Activated T-cell treated with anti-CD3 and anti-CD28 coated beads, Interleukin-2, amount 50 U/mL, for 48 hours (primary cell): ENCODE measurements around the gene MAVS.
"Not testable (repeated sequence)": the region's sequence is repeated elsewhere in the genome, so short reads cannot be mapped to it uniquely, and the experiment has no call there.

Experiments used
- DNase-seq, 2 experiments: peaks; one replicate each; pipeline ENCODE4 v3.0.0-alpha.2; 2020

The MAVS gene

DNA sequence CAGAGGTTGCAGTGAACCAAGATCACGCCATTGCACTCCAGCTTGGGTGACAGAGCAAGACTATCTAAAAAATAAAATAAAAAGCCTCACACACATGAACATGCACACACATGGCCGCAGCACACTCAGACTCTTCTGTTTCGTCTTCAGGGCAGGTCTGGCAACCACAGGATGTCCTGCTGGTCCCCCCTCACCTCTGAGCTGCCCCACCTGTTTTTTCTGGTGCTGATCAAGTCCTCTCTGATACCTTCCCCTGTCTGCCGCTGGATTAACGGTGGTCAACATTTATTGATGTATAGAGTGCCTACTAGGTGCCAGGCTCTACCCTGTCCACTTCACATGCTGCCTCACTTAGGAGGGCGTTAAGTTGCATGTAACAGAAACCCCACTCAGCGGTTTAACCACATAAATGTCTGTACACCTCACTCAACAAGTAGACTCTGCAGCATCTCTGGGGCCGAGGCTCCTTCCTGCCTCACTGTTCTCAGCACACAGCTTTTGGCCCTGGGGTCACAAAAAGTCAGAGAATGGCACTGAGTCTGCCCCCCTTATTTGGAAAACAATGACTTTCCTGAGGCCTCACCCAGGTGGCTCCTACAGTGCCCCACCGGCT, 30.8 kb upstream of the MAVS start:
- DNase-seq: peak; percentile 43 to 57

DNA sequence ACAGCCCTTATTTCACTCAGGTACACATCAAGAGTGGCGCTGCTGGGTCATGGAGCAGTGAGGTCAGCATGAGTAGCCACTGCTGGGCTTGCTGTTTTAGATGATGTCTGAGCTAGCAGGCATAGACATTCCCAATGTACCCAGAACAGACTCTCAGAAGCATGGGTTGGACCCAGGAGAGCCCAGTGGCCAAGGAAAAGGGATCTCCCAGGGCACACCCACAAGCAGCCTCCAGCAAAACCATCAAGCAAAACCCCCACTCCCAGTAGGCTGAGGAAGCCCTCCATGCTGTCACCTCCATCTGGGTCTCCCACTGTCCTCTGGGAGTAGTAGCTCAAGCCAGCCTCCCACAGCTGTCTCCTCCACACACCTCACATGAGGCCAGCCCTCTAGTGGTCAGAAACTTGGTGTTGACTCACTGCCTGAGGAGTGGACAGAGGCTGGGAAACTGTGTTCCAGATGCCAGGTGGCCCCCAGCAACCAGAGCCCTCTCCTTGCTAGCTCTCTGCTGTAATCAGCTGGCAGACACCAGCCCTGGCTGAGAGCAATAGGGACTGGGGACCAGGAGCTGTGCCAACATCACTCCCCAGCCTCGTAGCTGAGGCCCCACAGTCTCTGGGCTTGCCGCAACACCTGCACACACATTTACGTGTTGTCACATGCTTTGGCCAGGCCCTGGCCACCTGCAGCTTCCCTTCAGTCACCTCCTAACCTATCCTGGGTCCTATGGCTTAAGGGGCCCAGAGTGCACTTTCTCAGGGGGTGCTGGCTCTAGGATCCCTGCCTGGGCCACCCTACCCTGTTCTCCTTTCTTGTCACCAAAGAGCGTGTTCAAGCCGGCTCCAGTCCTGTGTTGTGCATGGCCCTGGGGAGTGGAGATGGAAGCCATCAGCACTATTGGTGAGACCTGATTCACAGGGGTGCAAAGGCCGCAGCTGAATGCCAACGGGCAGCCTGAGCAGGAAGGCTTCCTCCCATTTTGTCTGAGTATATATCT, 28.2 kb upstream of the MAVS start:
- no peak for DNase-seq

DNA sequence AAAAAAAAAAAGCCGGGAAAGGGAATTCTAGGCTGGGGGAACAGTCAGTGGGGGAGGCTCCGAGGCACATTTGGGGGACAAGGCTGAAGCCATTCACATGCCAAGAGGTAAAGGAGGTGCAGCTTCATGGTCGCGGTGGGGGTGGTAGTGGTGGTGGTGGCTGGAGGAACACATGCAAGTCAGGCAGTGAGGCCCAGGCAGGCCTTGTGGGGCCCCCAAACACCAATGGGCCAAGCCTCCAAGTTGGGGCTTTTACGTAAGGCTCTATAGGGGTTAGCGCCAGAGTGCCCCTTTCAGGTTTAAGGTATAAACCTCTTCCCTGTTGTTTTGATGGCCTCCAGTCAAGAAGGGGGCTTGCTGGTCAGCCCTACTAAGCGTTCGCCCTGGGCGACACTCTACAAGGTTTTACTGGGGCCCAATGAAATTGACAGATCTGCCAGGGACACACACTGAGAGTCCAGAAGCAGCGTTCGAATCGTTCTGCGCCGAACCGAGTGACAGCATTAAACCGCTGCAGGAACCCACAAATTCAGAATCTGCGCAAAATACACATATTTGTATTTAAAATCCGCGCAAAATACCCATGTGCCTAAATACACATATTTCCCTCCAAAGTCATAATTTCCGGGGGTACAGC, 27.1 kb upstream of the MAVS start:
- DNase-seq: peak in 1 of 2 experiments; percentile 42

DNA sequence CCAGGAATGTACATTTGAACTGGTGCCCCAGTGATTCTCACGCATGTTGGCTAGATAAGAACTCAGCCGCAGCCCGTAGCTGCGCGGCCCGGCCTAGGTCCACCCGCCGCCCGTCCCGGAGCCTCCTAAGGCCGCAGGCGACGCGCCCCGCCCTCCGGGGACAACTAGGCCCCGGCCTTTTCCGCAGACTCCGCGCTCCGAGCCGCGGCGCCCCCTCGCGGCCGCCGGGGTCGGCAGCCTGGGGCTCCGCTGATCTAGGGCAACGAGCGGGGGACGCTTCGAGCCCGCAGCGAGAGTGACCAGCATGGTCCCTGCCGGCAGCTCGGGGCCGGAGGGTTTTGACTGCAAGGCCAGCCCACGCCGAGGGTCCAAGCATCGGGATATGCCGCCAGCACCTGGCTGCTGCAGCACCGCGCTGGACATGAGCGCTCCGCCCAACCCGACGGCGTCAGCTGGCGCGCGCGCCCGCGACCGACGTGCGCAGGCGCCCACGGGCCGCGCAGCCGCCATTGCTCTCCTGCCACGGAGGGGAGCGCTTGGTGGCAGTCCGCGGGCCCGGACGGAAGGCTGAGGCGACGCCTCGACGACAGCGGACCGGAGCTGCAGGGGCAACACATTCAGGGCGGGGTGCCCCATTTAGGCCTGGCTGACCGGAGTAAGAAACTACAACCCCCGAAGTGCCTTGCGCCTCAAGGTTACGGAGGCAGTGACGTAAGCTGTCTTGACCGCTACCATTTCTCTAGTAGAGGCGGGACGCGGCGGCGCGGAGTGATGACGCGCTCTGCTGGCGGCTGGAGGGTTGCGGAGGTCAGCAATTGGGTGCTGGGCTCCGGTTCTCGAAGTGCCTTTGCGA, 26.4 kb upstream of the MAVS start, which contains the start of gene AP5S1:
AP5S1 (plus strand) TSS at position 500 of the 853 bp plus-strand sequence. CDS start 1,571 bp downstream, outside the sequence.
- DNase-seq: peak; percentile 95 to 96

DNA sequence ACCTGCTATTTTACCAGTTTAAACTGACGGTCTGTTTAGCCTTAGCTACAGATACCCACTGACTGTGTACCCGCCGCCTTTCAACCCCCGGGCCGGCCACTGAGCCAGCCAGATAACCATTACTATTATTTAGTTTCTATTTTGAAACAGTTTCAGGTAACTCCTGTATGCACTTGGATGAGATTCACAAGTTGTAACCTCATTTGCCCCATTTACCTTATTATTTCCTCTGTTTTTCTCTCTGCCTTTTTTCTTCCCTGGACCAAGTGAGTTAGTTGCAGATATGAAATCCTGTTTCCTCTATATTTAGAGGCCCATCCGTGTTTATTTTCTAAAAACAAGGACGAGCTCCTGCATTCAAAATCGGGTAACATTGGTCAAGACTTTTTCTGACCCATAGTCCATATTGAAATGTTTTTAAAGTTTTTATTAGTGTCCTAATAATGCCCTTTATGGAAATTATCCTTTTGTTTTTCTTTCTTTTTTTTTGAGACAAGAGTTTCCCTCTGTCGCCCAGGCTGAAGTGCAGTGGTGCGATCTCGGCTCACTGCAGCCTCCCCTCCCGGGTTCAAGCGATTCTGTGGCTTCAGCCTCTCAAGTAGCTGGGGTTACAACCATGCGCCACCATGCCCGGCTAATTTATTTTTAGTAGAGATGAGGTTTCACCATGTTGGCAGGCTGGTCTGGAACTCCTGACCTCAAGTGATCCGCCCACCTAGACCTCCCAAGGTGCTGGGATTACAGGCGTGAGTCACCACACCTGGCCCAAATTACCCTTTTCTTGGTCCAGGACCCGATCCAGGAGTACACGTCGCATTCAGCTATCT, 25.5 kb upstream of the MAVS start:
- no peak for DNase-seq

DNA sequence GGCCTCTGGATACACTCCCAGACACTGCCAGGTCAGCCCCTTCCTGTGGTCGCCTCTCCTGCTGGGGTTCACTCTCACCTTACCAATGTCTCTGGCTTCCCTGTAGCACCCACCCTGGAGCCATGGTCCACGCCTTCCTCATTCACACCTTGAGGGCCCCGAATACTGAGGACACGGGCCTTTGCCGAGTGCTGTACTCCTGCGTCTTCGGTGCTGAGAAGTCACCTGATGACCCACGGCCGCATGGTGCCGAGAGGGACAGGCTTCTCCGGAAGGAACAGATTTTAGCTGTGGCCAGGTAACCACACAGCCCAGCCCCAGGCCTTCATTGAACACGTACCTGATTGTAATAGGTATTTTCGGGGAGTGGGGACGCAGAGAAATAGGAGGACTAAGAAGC, 24.6 kb upstream of the MAVS start:
- DNase-seq: no peak

DNA sequence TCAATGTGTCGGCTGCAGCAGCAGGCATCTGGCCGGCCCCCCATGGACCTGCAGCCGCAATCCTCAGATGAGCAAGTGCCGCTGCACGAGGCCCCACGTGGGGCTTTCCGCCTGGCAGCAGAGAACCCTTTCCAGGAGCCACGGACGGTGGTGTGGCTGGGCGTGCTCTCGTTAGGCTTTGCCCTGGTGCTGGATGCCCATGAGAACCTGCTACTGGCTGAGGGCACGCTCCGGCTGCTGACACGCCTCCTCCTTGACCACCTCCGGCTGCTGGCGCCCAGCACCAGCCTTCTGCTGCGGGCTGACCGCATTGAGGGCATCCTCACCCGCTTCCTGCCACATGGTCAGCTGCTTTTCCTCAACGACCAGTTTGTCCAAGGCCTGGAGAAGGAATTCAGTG, 22.8 kb upstream of the MAVS start:
- no peak for DNase-seq

DNA sequence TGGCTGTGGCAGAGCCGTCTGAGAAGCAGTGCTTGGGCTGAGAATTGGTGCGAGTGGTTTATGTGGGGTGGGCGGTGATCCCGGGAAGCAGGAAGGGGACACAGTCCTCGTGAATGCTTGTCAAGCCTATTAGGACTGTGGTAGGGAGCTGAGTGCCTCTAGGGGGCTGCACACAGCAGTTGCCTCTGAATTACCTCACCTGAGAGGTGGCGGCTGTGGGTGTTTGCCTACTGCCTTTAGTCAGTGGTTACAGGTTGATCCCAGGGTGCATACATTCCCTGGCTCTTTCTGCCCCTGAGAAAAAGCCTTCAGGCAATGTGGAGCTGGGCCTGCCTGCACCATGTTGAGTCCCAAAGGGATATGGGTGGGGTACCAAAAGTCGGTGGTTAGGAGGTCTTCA, 21.1 kb upstream of the MAVS start:
- no peak for DNase-seq

DNA sequence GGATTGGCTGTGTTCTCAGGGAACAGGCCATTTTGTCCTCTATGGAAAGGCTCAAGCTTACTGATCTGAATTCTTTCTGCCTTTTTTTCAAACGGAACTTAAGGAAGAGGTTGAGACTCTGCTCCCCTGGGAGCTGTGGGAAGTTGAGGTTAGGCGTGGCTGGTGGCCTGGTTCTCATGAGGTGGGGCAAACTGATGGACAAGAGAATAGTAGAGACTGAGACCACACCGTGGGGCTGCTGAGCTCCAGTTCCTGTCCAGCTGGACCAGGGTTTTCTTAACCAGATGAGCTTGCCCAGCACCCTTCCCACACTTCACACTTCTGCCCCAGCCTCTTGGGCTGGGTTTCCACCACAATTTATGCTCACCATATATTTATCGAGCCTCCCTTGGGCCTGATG, 20.2 kb upstream of the MAVS start:
- DNase-seq: no peak

DNA sequence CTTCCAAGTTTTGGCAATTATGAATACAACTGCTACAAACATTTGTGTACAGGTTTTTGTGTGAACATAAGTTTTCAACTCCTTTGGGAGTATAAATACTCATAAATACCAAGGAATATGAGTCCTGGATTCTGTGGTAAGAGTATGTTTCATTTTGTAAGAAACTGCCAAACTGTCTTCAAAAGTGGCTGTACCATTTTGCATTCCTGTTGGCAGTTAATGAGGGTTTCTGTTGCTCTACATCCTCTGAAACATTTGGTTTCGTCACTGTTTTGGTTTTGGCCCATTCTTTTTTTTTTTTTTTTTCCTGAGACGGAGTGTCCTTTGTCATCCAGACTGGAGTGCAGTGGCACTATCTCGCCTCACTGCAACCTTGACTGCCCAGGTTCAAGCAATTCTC, 17.8 kb upstream of the MAVS start:
- no peak for DNase-seq

DNA sequence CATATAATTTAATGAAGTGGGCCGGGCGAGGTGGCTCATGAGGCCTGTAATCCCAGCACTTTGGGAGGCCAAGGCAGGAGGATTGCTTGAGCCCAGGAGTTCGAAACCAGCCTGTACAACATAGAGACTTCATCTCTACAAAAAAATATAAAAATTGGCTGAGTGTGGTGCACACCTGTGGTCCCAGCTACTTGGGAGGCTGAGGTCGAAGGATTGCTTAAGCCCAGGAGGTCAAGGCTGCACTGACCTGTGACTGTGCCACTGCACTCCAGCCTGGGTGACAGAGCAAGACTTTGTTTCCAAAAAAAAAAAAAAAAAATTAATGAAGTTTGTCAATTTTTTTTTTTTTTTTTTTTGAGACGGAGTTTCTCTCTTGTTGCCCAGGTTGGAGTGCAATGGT, 16.7 kb upstream of the MAVS start:
- DNase-seq: not testable (repeated sequence)

DNA sequence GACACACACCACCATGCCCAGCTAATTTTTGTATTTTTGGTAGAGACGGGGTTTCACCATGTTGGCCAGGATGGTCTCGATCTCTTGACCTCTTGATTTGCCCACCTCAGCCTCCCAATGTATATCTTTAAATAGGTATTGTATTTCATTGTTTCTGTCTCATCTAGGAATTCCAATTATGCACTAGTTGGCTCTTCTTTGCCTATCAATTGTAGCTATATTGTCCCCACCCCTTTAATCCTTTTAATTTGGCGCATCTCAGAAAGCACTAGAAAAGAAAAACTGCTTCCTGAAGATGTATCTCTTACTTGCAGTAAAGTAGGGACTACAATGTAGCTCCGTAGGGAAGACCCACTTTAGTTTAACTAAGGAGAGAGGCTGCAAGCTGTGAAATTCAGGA, 10.5 kb upstream of the MAVS start:
- no peak for DNase-seq

DNA sequence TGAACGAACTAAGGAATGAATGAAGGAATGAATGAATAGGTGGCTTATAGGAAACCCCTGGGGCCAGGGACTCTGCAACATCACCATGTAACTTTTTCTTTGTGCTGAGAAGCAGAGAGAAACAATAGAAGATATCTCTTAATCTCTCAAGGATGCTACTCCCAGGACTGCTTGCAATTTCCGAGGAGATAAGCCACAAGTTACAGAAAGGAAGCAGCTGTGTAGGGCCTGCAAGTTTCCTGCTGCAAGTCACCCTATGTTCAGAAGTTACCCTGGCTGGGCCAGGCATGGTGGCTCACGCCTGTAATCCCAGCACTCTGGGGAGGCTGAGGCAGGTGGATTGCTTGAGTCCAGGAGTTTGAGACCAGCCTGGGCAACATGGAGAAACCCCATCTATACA, 7.3 kb upstream of the MAVS start:
- DNase-seq: no peak

DNA sequence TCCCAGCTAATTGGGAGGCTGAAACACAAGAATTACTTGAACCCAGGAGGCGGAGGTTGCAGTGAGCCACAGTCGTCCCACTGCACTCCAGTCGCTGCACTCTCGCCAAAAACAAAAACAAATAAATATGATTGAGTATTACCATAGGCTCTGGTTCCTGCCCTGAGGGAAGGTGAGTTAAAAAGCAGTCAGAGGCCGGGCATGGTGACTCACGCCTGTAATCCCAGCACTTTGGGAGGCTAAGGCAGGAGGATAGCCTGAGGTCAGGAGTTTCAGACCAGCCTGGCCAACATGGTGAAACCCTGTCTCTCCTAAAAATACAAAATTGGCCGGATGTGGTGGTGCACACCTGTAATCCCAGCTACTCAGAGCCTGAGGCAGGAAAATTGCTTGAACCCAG, 6.4 kb upstream of the MAVS start:
- DNase-seq: not testable (repeated sequence)

DNA sequence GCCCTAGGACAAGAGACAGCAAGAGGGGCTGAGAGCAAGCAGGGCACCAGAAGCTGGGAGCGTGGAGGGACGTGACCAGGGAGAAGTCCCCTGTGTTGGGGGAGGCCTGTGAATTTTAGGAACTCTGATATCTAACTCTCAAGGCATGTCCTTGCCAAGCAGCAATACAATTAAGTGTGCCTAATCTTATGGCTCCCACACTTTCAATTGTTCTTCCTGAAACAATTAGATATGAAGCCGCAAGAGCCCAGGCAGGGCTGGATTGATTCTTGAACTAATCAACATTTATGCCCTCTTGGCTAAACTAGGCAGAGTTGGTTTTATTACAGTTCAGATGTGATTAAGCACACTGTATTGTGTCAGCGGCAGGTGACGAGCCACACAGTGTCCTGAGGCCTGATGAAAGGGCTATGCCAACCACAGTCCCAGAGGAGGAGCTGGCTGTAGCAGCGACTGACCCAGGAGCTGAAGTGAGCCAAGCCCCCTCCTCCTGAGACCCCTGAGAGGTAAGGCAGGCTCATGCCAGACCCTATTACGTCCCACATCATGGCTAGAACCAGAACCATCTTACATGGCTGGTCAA, 4.2 kb upstream of the MAVS start:
- no peak for DNase-seq

DNA sequence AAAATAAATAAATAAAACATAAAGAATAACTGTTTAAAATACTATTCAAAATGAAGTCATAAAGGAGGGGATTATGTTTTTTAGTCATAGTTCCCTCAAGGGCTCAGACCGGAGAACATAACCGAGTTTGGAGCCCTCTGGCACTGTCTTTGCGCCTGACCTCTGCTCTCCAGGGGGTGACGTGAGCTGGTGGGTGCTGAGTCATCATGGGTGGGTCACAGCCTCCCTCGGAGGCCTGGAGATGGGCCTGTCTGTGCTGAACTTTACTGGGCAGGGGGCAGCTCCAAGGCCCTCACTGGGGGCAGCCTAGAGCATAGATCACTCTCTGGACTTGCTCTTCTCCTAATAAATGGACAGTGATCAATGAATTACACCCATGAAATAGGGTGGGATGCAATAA, 3.1 kb upstream of the MAVS start:
- DNase-seq: no peak

DNA sequence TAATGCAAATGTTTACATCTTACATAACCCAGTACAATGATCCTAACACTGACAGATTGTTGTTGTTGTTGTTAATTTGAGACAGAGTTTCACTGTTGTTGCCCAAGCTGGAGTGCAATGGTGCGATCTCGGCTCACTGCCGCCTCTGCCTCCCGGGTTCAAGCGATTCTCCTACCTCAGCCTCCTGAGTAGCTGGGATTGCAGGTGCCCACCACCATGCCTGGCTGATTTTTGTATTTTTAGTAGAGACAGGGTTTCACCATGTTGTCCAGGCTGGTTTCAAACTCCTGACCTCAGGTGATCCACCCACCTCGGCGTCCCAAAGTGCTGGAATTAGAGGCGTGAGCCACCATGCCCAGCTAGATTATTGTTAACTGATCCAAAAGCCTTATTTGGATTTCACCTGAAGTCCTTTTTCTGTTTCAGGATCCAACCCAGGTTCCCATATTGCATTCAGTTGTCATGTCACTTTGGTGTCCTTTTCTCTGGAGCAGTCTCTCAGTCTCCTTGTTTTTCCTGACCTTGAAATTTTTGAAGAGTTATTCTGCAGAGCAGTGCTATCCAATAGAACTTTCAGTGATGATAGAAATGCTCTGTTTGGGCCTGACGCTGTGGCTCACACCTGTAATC, 2.5 kb upstream of the MAVS start:
- not testable (repeated sequence) for DNase-seq

DNA sequence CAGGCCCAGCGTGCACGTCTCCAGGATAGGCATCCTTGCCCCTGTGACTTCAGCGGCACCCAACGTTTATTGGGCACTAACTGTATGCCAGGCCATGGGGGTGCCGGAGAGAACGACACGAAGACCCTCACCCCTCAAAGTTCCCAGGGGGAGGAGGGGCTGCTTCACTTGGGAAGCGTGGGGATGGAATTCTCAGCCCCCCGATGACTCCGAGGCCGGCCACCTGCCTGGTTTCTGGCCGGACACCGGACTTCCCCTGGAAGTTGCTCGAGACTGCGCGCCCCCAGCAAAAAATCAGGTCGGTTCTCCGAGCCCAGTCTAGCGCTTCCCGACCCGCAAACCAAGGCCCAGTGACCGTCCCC, 275 bp upstream of the MAVS start:
- peak in 1 of 2 experiments; percentile 50 for DNase-seq

DNA sequence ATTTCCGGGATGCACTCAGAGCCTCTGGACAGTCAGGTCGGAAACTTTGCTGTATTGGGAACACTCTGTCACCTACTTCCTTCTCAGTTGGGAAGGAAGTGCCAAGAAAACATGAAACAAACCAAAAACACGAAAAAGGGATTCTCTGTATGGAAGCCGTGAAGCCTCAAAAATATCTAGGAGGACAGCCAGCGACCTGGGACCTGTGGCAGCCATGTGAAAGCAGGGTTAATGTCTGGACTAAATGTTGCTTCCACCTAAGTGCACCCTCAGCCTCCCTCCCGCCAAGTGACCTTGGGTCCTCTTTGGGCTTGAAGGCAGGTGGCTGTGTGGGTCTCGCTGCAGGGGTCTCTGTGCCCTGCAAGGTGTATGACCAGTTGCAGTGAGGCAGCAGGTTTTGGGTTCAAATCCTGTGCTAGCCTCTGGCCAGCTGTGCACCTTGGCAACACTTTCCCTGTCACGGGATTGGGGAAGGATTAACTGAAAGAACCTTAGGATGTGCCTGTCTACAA, 851 bp downstream of the MAVS start:
- DNase-seq: no peak

DNA sequence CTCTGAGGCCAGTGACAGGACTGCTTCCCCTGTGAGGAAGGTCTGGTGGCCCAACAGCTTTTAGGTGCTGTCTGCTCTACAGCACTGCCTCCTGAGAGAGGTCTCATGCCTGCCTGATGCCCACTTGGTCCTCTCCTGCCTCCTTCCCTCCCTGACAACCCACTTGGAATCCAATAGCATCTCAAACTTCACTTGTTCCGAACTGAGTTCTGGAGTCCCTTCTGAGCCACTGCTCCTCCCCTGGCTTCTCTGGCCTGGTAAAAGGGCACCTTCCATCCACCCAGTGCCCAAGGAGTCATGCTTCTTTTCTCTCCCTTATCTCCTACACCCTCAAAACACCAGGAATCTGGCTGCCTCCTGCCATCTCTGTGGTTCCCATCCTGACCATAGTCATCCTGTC, 1.9 kb downstream of the MAVS start:
- DNase-seq: no peak

DNA sequence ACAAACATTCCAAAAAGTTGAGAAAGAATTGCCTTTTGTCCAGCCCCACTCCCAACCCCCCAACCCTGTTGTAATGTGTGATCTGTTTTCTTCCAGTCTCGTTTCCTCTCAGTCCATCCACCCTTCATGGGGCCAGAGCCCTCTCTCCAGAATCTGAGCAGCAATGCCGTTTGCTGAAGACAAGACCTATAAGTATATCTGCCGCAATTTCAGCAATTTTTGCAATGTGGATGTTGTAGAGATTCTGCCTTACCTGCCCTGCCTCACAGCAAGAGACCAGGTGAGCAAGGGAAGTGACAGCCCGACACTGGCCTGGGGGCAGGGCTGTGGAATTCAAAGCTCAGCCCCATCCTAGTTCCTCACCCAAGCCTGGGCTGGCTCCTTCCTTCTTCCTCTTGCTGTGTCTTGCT, 7.8 kb downstream of the MAVS start:
- no peak for DNase-seq
